A549 (cell line): ENCODE results near the gene FADS6.

Source experiments
- CTCF ChIP-seq: fragments of >200 bp; sonication (Bioruptor Twin); formaldehyde crosslinking; IDR thresholded peaks from 3 replicates; pipeline ENCODE4 v1.5.1; 2016
- ELK1 ChIP-seq: fragments of 150-350 bp; IDR thresholded peaks from 2 replicates; pipeline ENCODE4 v1.6.1; 2014; ENCODE audit warnings: low read depth, mild to moderate bottlenecking, low read length
- FOSB ChIP-seq: fragments of 250-450 bp; sonication (Bioruptor Pico); IDR thresholded peaks from 2 replicates; pipeline ENCODE4 v1.5.0; 2020; ENCODE audit warnings: mild to moderate bottlenecking, moderate library complexity
- HOXA7 ChIP-seq: fragments of 250-450 bp; sonication (Bioruptor Pico); IDR thresholded peaks from 2 replicates; pipeline ENCODE4 v1.5.0; 2020; ENCODE audit warnings: mild to moderate bottlenecking, moderate library complexity
- HOXB5 ChIP-seq: fragments of 250-450 bp; sonication (Bioruptor Pico); IDR thresholded peaks from 2 replicates; pipeline ENCODE4 v1.5.0; 2020; ENCODE audit warnings: mild to moderate bottlenecking, moderate library complexity
- RAD21 ChIP-seq, 2 experiments: fragments of >200 bp in 1 of 2; sonication (Bioruptor Twin) in 1 of 2; formaldehyde crosslinking in 1 of 2; IDR thresholded peaks in 1 of 2; conservative IDR thresholded peaks in 1 of 2; 2 replicates in 1 of 2; 3 replicates in 1 of 2; pipeline ENCODE4 v1.6.1; 2012 to 2018; ENCODE audit warnings: inconsistent platforms in 1 of 2
- SREBF2 ChIP-seq: fragments of 450-650 bp; IDR thresholded peaks from 2 replicates; pipeline ENCODE4 v1.6.1; 2014; ENCODE audit warnings: mild to moderate bottlenecking, moderate library complexity
- USF2 ChIP-seq: fragments of 450-650 bp; IDR thresholded peaks from 2 replicates; pipeline ENCODE4 v1.6.1; 2014; ENCODE audit warnings: antibody characterized with exemption

DNA sequence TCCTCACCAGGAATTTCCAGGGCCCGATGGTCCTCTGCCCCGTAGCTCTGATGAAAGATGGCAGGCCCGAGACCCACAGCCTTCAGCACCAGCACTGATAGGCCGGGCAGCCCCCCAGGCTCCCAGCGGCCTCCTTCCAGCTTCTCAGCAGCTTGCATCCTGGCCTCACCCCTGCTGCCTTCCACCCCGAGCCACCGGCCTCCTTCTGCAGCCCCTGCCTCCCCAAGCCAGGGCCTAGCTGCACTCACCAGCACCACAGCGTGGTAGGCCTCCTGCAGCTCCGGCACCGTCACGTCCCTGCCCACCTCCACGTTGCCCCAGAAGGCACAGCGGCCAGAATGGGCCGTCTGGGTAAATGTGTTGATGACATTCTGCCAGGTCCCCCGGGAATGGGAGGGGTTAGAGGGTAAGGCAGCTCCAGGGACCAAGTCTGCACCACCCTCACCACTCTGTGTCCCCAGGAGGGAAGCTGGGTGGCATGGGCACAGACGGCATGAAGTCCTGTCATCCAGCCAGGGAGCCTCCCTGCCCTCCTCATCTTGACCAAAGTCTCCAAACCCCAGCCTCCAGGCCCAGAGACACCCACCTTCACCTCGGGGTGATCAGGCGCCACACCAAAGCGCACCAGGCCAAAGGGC, 27.1 kb downstream of the FADS6 start:
- no peak for TF ChIP-seq ELK1
- TF ChIP-seq RAD21 (conservative IDR thresholded peaks at IDR 0.05 in 1 of 2, IDR thresholded peaks at IDR 0.05 in 1 of 2), result no peak
- TF ChIP-seq USF2, result no peak
- TF ChIP-seq HOXB5, result no peak
- TF ChIP-seq FOSB (CRISPR knock-in tag), result no peak
- TF ChIP-seq CTCF, result no peak
- TF ChIP-seq SREBF2, result no peak
- TF ChIP-seq HOXA7 (CRISPR knock-in tag), result no peak
